Measurements from ENCODE around the gene SLC44A4. TPM values are rescaled to one million over a fixed set of nuclear protein-coding genes. Genes with fewer than 3 reads are reported as not detected.

Gene SLC44A4
- total and polyA plus RNA-seq, 9 of the 15 experiments (the other 6 are each of a cell fraction or from before 2014, with no cell fraction given), result 7.9 to 18.6 (median 11.2) TPM

GRCh38 chr6:31905041-31905440 lies 26.2 kb upstream of the SLC44A4 start (continued):
- no peak for TF ChIP-seq CUX1 (CRISPR knock-in tag; IDR thresholded peaks at IDR 0.05)
- no peak for TF ChIP-seq USF1 (CRISPR knock-in tag; IDR thresholded peaks at IDR 0.05)
- TF ChIP-seq MEF2D (tag; conservative IDR thresholded peaks at IDR 0.05; ENCODE audit: low read depth), result no peak
- no peak for TF ChIP-seq FUS (optimal IDR thresholded peaks at IDR 0.05; ENCODE audit: low read depth, low read length)
- no peak for TF ChIP-seq MTF1 (CRISPR knock-in tag; IDR thresholded peaks at IDR 0.05; ENCODE audit: borderline replicate concordance)
- TF ChIP-seq KDM4B (IDR thresholded peaks at IDR 0.05; ENCODE audit: borderline replicate concordance in 2 of 2, low read depth in 1 of 2), result no peak
- TF ChIP-seq MTA2 (IDR thresholded peaks at IDR 0.05; ENCODE audit: low read depth), result no peak
- no peak for TF ChIP-seq ZNF79 (CRISPR knock-in tag; IDR thresholded peaks at IDR 0.05; ENCODE audit: low read depth)
- no peak for TF ChIP-seq ZNF146 (CRISPR knock-in tag; IDR thresholded peaks at IDR 0.05; ENCODE audit: unreplicated experiment)
- TF ChIP-seq RBM25 (IDR thresholded peaks at IDR 0.05; ENCODE audit: low read depth, low read length, severe bottlenecking), result peak; percentile 8
- no peak for TF ChIP-seq ZFX (CRISPR knock-in tag; IDR thresholded peaks at IDR 0.05)
- TF ChIP-seq ILF3 (IDR thresholded peaks at IDR 0.05; ENCODE audit: borderline replicate concordance), result no peak
- no peak for TF ChIP-seq SIX5 (IDR thresholded peaks at IDR 0.05; ENCODE audit: borderline replicate concordance in 1 of 2, insufficient read depth in 1 of 2, low read depth in 1 of 2, low read length in 2 of 2)
- peak; percentile 75 for TF ChIP-seq ZNF121 (CRISPR knock-in tag; conservative IDR thresholded peaks at IDR 0.05)
